Prostate gland (tissue), 2 donors: ENCODE results near the gene SHROOM2. TPM values are rescaled to one million over a fixed set of nuclear protein-coding genes. Genes with fewer than 3 reads are reported as not detected.
"Not testable (repeated sequence)": the region's sequence is repeated elsewhere in the genome, so short reads cannot be mapped to it uniquely, and the experiment has no call there.

Source experiments
- DNase-seq: peaks from one replicate; pipeline ENCODE4 v3.0.0-alpha.2; 2019; ENCODE audit warnings: low spot score
- H3K27ac ChIP-seq, 2 donors: fragments of 200-600 bp; sonication (generic); 2 replicates each; pipeline ENCODE4 v1.5.1; 2017 to 2019
- H3K27me3 ChIP-seq: fragments of 200-600 bp; sonication (generic); replicated peaks from 2 replicates; pipeline ENCODE4 v1.5.1; 2019; ENCODE audit not compliant: insufficient read depth
- H3K36me3 ChIP-seq, 2 donors: fragments of 200-600 bp; sonication (generic); 1 replicate in 1 of 2; 2 replicates in 1 of 2; pipeline versions ENCODE4 v1.5.1 to v1.8.1; 2017 to 2019
- H3K4me1 ChIP-seq: fragments of 200-600 bp; sonication (generic); replicated peaks from 2 replicates; pipeline ENCODE4 v1.5.1; 2019
- H3K4me3 ChIP-seq, 2 donors: fragments of 200-600 bp; sonication (generic); 2 replicates each; pipeline ENCODE4 v1.5.1; 2017 to 2019
- H3K9me3 ChIP-seq: fragments of 200-600 bp; sonication (generic); 2 replicates; pipeline ENCODE4 v1.5.1; 2017
- CTCF ChIP-seq, 4 experiments: fragments of 200-600 bp in 2 of 4; fragments of 450-650 bp in 2 of 4; sonication (generic) in 2 of 4; IDR thresholded peaks; 1 replicate in 3 of 4; 2 replicates in 1 of 4; pipeline ENCODE4 v1.5.1; 2016 to 2019; ENCODE audit warnings: antibody characterized with exemption in 4 of 4, mild to moderate bottlenecking in 2 of 4, moderate library complexity in 2 of 4
- POLR2A ChIP-seq: fragments of 450-650 bp; IDR thresholded peaks from one replicate; pipeline ENCODE4 v1.6.1; 2016; ENCODE audit warnings: antibody characterized with exemption, mild to moderate bottlenecking
- POLR2AphosphoS5 ChIP-seq: sonication (generic); formaldehyde crosslinking; IDR thresholded peaks from one replicate; pipeline ENCODE4 v1.6.1; 2017; ENCODE audit warnings: antibody characterized with exemption
- WGBS: methylation state at CpG from one replicate; pipeline ENCODE4 v1.1.5; 2018; 5-methylcytosine and 5-hydroxymethylcytosine counted together
- intact Hi-C: fragments of 100-400 bp; cut with DNase I; formaldehyde crosslinking; loops from one replicate; pipeline ENCODE4 v1.14.2; 2022
- total RNA-seq, 2 donors: library from RNA; depleted of rRNA; stranded (reverse); fragments of >200 nt; gene quantifications; one replicate each; pipeline ENCODE4 v1.1.0, GENCODE V29; 2016

SHROOM2 gene
- total RNA-seq, 2 donors from 2014 or later, result 36.8 to 71.3 TPM

GRCh38 chrX:9855561-9856283, 69.5 kb downstream of the SHROOM2 start:
- H3K27ac ChIP-seq, result no peak overlapping the region
- TF ChIP-seq POLR2AphosphoS5 (no peak), POLR2A (no peak), CTCF (IDR thresholded peaks at IDR 0.05) (no peak)
- no peaks in the 10 kb centered on the region for H3K4me1 ChIP-seq
- intact Hi-C loops, result no loop called here
- no peaks in the 10 kb centered on the region for H3K36me3 ChIP-seq
- no peak for DNase-seq
- no peak overlapping the region for H3K4me3 ChIP-seq
- 39% methylated on average over 14 of the region's 14 CpGs for WGBS
- H3K27me3 ChIP-seq, result no peaks in the 10 kb centered on the region
- no peaks in the 10 kb centered on the region for H3K9me3 ChIP-seq

DNA sequence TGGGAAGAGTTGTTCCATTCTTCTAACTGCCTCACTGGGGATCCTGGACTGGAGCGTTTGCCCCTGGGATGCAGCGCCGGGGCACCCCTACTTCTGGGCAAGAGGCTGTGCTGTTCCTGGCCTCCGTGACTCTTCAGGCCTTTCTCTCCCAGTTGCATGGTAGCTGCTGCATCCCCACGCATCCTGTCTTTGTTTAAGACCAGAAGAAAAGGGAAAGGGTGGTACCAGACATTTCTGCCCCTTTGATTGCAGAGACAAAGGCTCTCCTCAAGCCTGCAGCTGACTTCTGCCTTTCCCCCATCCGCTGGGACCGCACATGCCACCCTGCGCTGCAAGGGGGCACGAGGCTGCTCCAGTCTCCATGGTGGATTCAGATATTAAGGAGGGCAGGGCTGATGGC, 70.4 kb downstream of the SHROOM2 start:
- Histone ChIP-seq H3K9me3 (no peaks in the 10 kb centered on the region), H3K4me1 (no peaks in the 10 kb centered on the region), H3K27ac (no peak overlapping the region), H3K27me3 (no peaks in the 10 kb centered on the region), H3K36me3 (no peaks in the 10 kb centered on the region), H3K4me3 (no peak overlapping the region)
- 83% methylated on average over 9 of the region's 9 CpGs for WGBS
- TF ChIP-seq POLR2AphosphoS5 (no peak), CTCF (IDR thresholded peaks at IDR 0.05) (no peak), POLR2A (no peak)
- intact Hi-C loops, result no loop called here
- no peak for DNase-seq

DNA sequence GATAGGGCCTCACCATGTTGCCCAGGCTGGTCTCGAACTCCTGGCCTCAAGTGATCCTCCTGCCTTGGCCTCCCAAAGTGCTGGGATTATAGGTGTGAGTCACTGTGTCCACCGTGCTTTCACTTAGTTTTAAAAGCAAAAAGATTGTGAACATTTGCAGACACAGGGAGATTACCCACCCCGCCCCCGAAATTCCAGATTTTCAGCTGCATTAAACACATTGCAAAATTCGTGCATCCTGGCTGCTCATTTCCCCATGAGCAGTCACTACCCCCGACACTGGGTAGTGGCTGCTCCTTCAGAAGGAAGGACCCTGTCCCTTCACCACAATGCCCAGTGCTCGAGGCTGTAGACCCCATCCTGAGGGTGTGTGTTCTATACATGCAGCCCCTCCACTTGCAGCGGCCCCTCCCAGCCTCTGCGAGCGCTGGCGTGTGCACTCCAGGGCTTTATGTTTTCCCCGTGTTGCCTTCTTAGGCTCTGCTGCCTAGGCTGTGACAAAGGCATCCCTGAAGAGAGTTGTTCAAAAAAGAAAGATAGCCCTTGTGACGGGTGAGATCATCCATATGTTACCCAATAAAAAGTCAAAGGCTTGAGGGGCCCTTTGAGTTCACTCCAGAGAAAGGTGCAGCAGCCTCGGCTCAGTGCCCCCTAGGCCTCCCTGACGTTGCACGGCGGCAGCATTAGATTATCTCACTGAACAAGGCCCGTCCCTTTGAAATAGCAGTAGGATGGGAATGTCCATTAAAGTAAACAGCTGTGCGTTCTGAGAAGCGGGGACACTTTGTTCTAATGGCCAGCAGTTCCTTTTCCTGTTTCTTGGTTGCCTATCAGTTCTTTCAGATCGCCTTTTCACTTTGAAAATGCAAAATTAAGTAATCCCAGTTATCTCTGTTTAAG, 71.6 kb downstream of the SHROOM2 start:
- 69% methylated on average over 16 of the region's 21 CpGs for WGBS
- Histone ChIP-seq H3K36me3 (no peaks in the 10 kb centered on the region), H3K9me3 (no peaks in the 10 kb centered on the region), H3K4me3 (no peak overlapping the region), H3K4me1 (no peaks in the 10 kb centered on the region), H3K27me3 (no peaks in the 10 kb centered on the region), H3K27ac (no peak overlapping the region)
- DNase-seq, result no peak
- intact Hi-C loops, result no loop called here
- TF ChIP-seq CTCF (IDR thresholded peaks at IDR 0.05) (no peak), POLR2A (no peak), POLR2AphosphoS5 (no peak)

- DNase-seq, intact Hi-C loops, H3K27ac ChIP-seq: not testable (repeated sequence)
Observed at GRCh38 chrX:9858684-9859083, 72.5 kb downstream of the SHROOM2 start.

DNA sequence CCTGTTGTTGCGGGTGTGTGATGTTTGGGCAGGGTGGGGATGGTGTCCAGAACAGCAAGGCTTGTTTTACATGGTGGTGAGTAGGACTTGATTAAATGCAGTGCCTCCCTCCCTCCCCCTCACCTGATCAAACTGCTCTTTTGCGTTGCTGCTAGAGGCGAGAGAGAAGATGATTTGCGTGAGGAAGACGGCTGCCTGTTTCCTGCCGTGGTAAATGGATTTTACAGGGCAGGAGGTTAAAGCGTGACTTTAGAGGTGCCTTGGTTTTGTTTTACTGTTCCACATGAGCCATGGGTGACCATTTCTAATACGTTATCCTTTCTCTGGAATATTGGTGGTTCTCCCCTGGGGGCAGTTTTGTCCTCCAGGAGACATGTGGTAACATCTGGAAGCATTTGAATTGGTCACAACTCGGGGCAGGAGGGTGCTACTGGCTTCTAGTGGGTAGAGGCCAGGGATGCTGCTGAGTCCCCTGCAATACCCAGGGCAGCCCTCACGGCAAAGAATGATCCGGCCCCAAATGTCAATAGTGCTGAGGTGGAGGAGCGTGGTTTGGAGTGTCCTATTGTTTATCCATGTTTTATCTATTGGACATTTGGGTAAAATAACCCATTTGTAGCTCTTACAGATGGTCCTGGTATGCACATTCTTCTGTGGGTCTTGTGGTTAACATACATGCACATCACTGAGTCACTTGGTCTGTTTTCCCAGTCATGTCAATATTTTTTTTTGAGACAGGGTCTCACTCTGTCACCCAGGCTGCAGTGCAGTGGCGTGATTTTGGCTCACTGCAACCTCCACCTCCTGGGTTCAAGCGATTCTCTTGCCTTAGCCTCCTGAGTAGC, 73.7 kb downstream of the SHROOM2 start:
- WGBS, result 77% methylated on average over 13 of the region's 14 CpGs
- TF ChIP-seq POLR2AphosphoS5 (no peak), POLR2A (no peak)
- Histone ChIP-seq H3K4me1 (no peaks in the 10 kb centered on the region), H3K27ac (no peak overlapping the region), H3K27me3 (no peaks in the 10 kb centered on the region), H3K9me3 (no peaks in the 10 kb centered on the region), H3K4me3 (no peak overlapping the region), H3K36me3 (no peaks in the 10 kb centered on the region)
- intact Hi-C loops, result no loop called here
- no peak for DNase-seq

More at GRCh38 chrX:9858684-9859083, 72.5 kb downstream of the SHROOM2 start:
- not testable (repeated sequence) for H3K4me1 ChIP-seq, H3K9me3 ChIP-seq, H3K27me3 ChIP-seq, H3K4me3 ChIP-seq, H3K36me3 ChIP-seq
- 82% methylated on average over 11 of the region's 11 CpGs for WGBS
